Uterus (tissue), 2 donors: Measurements from ENCODE around the gene FRRS1.

Experiments
- CTCF ChIP-seq, 4 experiments: fragments of 200-600 bp in 2 of 4; fragments of 450-650 bp in 2 of 4; sonication (generic) in 2 of 4; IDR thresholded peaks; one replicate each; pipeline ENCODE4 v1.5.1; 2016 to 2019; ENCODE audit warnings: antibody characterized with exemption in 4 of 4, mild to moderate bottlenecking in 2 of 4, moderate library complexity in 1 of 4
- POLR2A ChIP-seq, 2 donors: fragments of 450-650 bp; IDR thresholded peaks; one replicate each; pipeline ENCODE4 v1.6.1; 2016; ENCODE audit warnings: antibody characterized with exemption in 2 of 2, mild to moderate bottlenecking in 1 of 2, moderate library complexity in 1 of 2

GRCh38 chr1:99782920-99783319 lies 16.5 kb upstream of the FRRS1 start:
- TF ChIP-seq CTCF (IDR thresholded peaks at IDR 0.05) (no peak), POLR2A (IDR thresholded peaks at IDR 0.05) (no peak)
